H54 (cell line): ENCODE data around the gene AFTPH.

ENCODE experiments used
- DNase-seq: peaks from one replicate; pipeline ENCODE4 v3.0.0; 2011; ENCODE audit warnings: low spot score, mixed read lengths; ENCODE audit not compliant: insufficient read length
- FAIRE-seq: peaks from 3 replicates; lab custom pipeline; 2011; peaks lifted over from hg19 to GRCh38; lab: Jason Lieb, UNC
- POLR2A ChIP-seq: IDR thresholded peaks from 2 replicates; pipeline ENCODE4 v1.6.1; 2011; ENCODE audit warnings: low read depth, mild to moderate bottlenecking, low read length

AFTPH gene

DNA sequence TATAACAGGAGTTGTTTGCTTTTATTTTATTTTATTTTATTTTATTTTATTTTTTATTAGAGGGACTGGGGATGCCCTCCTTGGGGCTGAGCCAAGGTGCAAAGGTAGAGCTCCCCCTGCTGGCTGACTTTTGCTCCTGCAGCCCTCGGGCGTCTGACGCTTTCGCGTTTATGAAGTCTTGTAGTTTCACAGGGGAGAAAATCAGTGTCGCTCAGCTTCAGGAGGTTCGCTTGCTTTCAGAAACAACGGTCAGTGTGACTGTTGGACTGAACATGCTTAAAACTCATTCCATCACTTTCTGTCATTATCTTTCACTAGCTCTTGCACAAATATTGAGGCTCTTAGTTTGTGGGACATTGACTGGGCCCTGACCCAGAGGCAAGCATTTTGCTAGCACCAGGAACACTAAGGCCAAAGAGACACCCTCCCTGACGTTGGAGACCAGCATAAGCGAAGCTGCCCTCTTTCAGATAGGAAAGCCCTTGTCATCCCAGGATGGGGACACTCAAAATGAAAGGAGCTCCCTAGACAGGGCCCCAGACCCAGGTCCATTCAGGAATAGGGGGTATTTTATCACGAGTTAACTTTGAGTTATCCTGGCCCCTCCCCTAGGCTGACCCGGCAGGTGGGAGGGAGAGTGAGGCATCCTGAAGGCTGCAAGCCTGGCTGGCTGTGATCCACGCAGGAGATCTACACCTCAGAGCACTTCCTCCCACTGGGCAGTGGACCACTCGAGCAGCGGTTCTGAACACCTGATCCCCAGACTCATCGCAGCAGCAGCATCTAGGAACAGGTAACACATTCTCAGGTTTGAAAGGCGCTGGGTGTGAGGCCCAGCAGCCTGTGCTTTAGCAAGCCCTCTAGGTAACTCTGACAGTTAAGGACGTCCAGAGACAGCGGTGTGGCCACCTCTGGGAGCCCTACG is 35.8 kb upstream of the AFTPH start:
- no peak for FAIRE-seq
- TF ChIP-seq POLR2A: no peak
- DNase-seq: peak; percentile 56

- FAIRE-seq: no peak
- no peak for DNase-seq
Observed at GRCh38 chr2:64489081-64489751, 34.9 kb upstream of the AFTPH start.

GRCh38 chr2:64491426-64491825 is 32.7 kb upstream of the AFTPH start:
- DNase-seq: no peak
- FAIRE-seq: no peak
- TF ChIP-seq POLR2A: no peak

More at GRCh38 chr2:64489081-64489751, 34.9 kb upstream of the AFTPH start:
- no peak for TF ChIP-seq POLR2A

GRCh38 chr2:64492272-64492671 is 31.9 kb upstream of the AFTPH start:
- no peak for TF ChIP-seq POLR2A
- DNase-seq (no peak), FAIRE-seq (no peak)

DNA sequence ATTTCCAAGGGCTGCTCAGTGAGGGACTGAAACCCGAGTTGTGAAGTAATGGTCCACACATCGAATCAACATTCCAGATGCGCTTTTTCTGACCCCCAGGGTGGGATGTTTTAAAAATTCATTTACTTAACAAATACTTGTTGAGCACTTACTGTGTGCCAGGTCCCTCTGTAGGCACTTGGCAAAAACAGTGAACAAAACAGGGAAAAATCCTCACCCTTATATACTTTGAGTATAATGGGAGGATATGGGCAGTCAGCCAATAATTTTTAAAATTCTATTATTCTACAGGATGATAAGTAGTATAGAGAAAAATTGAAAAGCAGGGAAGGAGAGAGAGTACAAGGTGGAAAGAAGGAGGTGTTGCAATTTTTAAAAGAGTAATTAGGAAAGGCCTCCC is 31.3 kb upstream of the AFTPH start:
- TF ChIP-seq POLR2A: no peak
- DNase-seq (no peak), FAIRE-seq (no peak)

DNA sequence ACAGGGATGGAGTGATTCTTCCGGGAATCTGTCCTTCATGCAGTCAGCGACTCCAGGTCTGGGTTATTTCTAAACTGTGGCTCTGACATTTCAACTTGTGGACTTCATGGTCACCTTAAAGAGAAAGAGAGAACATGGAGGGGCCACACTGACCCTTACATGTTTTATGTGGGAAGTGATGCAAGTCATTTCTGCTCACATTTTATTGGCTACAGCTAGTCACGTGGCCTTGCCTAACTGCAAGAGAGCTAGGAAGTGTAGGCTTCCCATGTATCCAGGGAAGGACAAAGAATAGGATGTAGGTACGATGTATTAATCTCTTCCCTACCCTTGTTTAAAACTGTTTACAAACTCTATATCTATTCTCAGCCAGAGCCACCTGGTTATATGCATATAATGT is 30.3 kb upstream of the AFTPH start:
- TF ChIP-seq POLR2A: no peak
- no peak for DNase-seq
- FAIRE-seq: peak; percentile 27

GRCh38 chr2:64498438-64498837 is 25.7 kb upstream of the AFTPH start:
- FAIRE-seq (no peak), DNase-seq (no peak)
- TF ChIP-seq POLR2A: no peak

GRCh38 chr2:64500549-64500948 is 23.6 kb upstream of the AFTPH start:
- no peak for TF ChIP-seq POLR2A
- FAIRE-seq: no peak

GRCh38 chr2:64501946-64502345 is 22.2 kb upstream of the AFTPH start:
- FAIRE-seq: no peak
- no peak for DNase-seq
- no peak for TF ChIP-seq POLR2A

More at GRCh38 chr2:64500549-64500948, 23.6 kb upstream of the AFTPH start:
- DNase-seq: no peak

- TF ChIP-seq POLR2A: no peak
- FAIRE-seq: no peak
Observed at GRCh38 chr2:64502860-64503259, 21.3 kb upstream of the AFTPH start.

GRCh38 chr2:64504774-64505720 is 19.1 kb upstream of the AFTPH start:
- no peak for DNase-seq
- no peak for FAIRE-seq
- TF ChIP-seq POLR2A: no peak

More at GRCh38 chr2:64502860-64503259, 21.3 kb upstream of the AFTPH start:
- DNase-seq: no peak

GRCh38 chr2:64506686-64507085 is 17.4 kb upstream of the AFTPH start:
- TF ChIP-seq POLR2A: no peak
- FAIRE-seq: no peak
- DNase-seq: no peak

GRCh38 chr2:64514008-64514407 is 10.1 kb upstream of the AFTPH start:
- DNase-seq: no peak
- TF ChIP-seq POLR2A: no peak
- no peak for FAIRE-seq
